PC-9 (cell line): Measurements from ENCODE around the gene OSGIN1.

ENCODE experiments used
- CTCF ChIP-seq: fragments of 200-600 bp; sonication (generic); conservative IDR thresholded peaks from 2 replicates; pipeline ENCODE4 v1.6.1; 2017; ENCODE audit warnings: mixed run types, antibody characterized with exemption, mild to moderate bottlenecking, moderate library complexity
- EZH2 ChIP-seq: fragments of 200-600 bp; sonication (generic); IDR thresholded peaks from 2 replicates; pipeline ENCODE4 v1.8.0; 2017; ENCODE audit warnings: antibody characterized with exemption, low read depth

GRCh38 chr16:83915081-83915480, 38.0 kb upstream of the OSGIN1 start:
- TF ChIP-seq CTCF (no peak), EZH2 (no peak)
